HG03571 (cell line): Measurements from ENCODE around the gene ACTR8.

Experiments used
- ATAC-seq: cut with Tn5 transposase; IDR thresholded peaks from one replicate; pipeline ENCODE4 v1.9.1; 2021; ENCODE audit not compliant: unreplicated experiment

Gene ACTR8

DNA sequence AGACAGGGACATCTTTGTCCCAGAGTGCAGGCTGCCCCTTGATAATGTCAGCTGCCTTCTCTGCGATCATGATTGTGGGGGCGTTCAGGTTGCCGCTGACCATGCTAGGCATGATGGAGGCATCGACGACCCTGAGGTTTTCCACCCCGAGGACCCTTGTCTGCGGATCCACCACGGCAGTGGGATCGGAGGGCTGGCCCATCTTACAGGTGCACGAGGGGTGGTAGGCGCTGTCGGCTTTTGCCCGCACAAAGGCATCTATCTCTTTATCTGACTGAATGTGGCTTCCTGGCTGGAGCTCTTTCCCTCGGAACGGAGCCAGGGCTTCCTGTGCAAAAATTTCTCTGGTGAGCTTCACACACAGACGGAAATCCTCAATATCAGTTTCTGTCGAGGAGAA lies 64.1 kb downstream of the ACTR8 start:
- no peak for ATAC-seq

GRCh38 chr3:53817211-53817610 lies 64.7 kb downstream of the ACTR8 start:
- ATAC-seq = no peak
